ENCODE data around the gene COA8.
A peak's percentile ranks its signal among the peaks of the same experiment; 100 is the strongest.
"Not testable (repeated sequence)": the region's sequence is repeated elsewhere in the genome, so short reads cannot be mapped to it uniquely, and the experiment has no call there.

COA8 gene

DNA sequence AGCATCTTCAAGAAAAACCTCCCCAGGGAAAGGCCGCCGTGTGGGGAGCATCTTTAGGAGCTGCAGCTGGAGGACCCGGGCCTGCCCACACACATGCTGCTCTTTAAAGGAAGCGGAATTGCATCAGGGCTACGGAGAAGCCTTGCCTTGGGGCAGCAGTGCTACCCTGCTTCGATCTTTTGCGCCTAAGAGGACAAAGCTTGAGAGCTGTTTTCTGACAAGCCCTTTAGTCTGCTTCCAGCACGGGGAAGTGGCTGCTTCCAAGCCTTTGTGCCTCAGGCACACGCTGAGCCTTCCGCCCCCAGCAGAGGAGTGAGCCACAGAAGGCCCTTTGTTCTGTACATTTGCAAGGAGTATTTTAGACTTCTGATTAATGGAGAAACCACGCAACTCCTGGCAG, 31.5 kb downstream of the COA8 start:
- no peak for DNase-seq (ENCODE audit: low spot score)
- no peak overlapping the region for H3K27ac ChIP-seq
- H3K4me3 ChIP-seq: no peak overlapping the region
- TF ChIP-seq, protein P1, sequence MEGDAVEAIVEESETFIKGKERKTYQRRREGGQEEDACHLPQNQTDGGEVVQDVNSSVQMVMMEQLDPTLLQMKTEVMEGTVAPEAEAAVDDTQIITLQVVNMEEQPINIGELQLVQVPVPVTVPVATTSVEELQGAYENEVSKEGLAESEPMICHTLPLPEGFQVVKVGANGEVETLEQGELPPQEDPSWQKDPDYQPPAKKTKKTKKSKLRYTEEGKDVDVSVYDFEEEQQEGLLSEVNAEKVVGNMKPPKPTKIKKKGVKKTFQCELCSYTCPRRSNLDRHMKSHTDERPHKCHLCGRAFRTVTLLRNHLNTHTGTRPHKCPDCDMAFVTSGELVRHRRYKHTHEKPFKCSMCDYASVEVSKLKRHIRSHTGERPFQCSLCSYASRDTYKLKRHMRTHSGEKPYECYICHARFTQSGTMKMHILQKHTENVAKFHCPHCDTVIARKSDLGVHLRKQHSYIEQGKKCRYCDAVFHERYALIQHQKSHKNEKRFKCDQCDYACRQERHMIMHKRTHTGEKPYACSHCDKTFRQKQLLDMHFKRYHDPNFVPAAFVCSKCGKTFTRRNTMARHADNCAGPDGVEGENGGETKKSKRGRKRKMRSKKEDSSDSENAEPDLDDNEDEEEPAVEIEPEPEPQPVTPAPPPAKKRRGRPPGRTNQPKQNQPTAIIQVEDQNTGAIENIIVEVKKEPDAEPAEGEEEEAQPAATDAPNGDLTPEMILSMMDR (IDR thresholded peaks at IDR 0.05): no peak

GRCh38 chr14:103597623-103598377, 35.0 kb downstream of the COA8 start:
- no peak overlapping the region for H3K4me3 ChIP-seq
- no peak overlapping the region for H3K27ac ChIP-seq
- DNase-seq (ENCODE audit: low spot score): no peak
- TF ChIP-seq, protein P1 (IDR thresholded peaks at IDR 0.05): no peak

DNA sequence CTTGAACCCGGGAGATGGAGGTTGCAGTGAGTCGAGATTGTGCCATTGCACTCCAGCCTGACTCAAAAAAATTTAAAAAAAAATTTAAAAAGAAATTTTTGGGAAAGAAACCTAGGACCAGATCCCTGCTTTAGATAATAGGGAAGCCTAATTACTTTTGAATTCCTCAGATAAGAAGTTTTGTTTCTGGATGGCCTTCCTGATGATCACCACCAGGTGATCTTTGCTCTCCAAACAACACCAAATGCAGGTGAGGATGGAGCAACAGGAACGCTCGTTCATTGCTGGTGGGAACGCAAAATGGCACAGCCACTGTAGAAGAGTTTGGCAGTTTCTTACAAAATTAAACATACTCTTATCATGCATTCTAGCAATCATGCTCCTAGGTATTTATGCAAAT, 37.7 kb downstream of the COA8 start:
- TF ChIP-seq, protein P1 (IDR thresholded peaks at IDR 0.05): no peak
- no peak for DNase-seq (ENCODE audit: low spot score)
- no peak overlapping the region for H3K4me3 ChIP-seq
- H3K27ac ChIP-seq: no peak overlapping the region

DNA sequence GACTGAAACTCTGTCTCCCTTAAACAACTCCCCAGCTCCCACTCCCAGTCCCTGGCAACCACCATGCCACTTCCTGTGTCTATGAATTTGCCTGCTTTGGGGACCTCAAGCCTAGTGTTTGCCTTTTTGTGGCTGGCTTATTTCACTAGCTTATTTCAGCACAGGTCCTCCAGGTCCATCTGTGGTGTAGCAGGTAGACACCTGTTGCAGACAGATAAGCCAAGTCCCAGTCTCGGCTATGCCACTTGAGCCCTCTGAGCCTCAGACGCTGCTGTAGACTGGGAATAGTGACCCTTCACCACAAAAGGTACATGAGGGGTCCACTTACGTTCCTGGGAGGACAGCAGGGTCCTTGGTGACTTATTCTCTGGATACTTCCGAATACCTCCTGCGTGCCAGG, 41.9 kb downstream of the COA8 start:
- H3K27ac ChIP-seq: no peak overlapping the region
- no peak overlapping the region for H3K4me3 ChIP-seq
- no peak for DNase-seq (ENCODE audit: low spot score)
- TF ChIP-seq, protein P1 (IDR thresholded peaks at IDR 0.05): no peak

DNA sequence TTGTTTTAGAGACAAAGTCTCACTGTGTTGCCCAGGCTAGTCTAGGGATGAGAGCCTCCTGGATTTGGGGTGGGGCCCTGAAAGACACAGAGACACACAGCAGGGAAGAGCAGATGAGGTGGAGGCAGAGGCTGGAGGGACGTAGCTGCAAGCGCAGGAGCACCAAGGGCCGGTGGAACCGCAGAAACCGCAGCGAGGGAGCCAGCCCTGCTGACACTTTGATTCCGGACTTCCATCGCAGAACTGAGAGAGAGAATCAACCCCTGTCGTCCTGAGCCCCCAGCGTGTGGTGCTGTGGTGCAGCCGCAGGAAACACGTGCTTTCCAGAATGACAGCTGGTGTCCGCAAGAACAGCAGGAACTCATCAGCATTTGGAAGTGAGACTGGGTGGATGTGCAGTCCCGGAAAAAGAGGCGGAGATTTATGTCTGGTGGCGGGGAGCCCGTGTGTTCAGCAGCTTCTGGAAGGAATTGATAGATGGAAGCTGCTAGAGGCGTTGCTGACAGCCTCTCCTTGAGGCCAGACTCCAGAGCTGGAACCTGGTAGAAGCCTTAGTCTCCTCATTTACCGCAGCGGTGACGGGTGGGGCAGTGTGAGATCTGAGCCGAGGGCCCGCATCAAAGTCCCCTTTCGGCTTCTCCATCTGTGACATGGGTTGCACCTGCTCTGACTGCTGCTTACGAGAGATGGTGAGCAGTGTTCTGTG, 44.4 kb downstream of the COA8 start:
- no peak overlapping the region for H3K27ac ChIP-seq
- TF ChIP-seq, protein P1 (IDR thresholded peaks at IDR 0.05): no peak
- peak overlapping the region; percentile 54 for H3K4me3 ChIP-seq
- DNase-seq (ENCODE audit: low spot score): peak; percentile 82

GRCh38 chr14:103607822-103608221, 45.1 kb downstream of the COA8 start:
- DNase-seq (ENCODE audit: low spot score): no peak
- Histone ChIP-seq H3K4me3 (peak overlapping the region; percentile 54), H3K27ac (no peak overlapping the region)
- TF ChIP-seq, protein P1 (IDR thresholded peaks at IDR 0.05): no peak

- H3K27ac ChIP-seq; DNase-seq (ENCODE audit: low spot score); H3K4me3 ChIP-seq: not testable (repeated sequence)
These were observed 46.3 kb downstream of the COA8 start for GRCh38 chr14:103609081-103609480.

All from coronary artery (tissue), 2 donors.